Stomach (tissue), 4 donors: ENCODE measurements around the gene TUBA1B.

Experiments used
- EP300 ChIP-seq: sonication (generic); formaldehyde crosslinking; IDR thresholded peaks from one replicate; pipeline ENCODE4 v1.6.1; 2017; ENCODE audit warnings: antibody characterized with exemption
- POLR2A ChIP-seq, 4 donors: fragments of 450-650 bp; IDR thresholded peaks; one replicate each; pipeline ENCODE4 v1.6.1; 2016; ENCODE audit warnings: antibody characterized with exemption in 4 of 4, control low read depth in 2 of 4, mild to moderate bottlenecking in 1 of 4, moderate library complexity in 1 of 4
- TF ChIP-seq, protein P1 (sequence below), 7 experiments: fragments of 450-650 bp in 4 of 7; fragments of 200-600 bp in 3 of 7; sonication (generic) in 3 of 7; IDR thresholded peaks; one replicate each; pipeline ENCODE4 v1.5.1; 2016 to 2019; ENCODE audit warnings: antibody characterized with exemption in 7 of 7, control low read depth in 2 of 7, mild to moderate bottlenecking in 1 of 7

- TF ChIP-seq POLR2A (IDR thresholded peaks at IDR 0.05) (no peak), EP300 (no peak)
- TF ChIP-seq, protein P1, sequence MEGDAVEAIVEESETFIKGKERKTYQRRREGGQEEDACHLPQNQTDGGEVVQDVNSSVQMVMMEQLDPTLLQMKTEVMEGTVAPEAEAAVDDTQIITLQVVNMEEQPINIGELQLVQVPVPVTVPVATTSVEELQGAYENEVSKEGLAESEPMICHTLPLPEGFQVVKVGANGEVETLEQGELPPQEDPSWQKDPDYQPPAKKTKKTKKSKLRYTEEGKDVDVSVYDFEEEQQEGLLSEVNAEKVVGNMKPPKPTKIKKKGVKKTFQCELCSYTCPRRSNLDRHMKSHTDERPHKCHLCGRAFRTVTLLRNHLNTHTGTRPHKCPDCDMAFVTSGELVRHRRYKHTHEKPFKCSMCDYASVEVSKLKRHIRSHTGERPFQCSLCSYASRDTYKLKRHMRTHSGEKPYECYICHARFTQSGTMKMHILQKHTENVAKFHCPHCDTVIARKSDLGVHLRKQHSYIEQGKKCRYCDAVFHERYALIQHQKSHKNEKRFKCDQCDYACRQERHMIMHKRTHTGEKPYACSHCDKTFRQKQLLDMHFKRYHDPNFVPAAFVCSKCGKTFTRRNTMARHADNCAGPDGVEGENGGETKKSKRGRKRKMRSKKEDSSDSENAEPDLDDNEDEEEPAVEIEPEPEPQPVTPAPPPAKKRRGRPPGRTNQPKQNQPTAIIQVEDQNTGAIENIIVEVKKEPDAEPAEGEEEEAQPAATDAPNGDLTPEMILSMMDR (IDR thresholded peaks at IDR 0.05) = no peak
Measured at GRCh38 chr12:49146406-49146805, 15.2 kb upstream of the TUBA1B start.
